ENCODE data around the gene IFT88.

DNA sequence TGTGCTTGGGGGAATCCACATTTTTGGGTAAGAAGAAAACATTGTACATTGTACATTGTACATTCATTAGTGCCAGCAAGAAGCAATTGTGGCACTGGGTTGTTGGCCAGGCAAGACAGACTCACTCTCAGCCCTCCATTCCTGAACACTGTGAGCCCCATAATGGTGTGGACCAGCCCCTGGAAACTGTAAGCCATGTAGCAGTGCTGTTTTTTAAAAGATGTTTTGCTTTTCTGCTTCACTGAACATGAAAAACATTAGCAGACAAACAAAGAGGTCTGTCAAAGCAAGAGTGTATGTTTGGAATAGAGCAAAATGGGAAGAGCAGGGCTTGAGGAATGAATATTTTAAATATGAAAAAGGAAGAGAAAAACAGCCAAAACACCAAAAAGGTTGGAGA is 97.4 kb downstream of the IFT88 start:
- no peak for TF ChIP-seq CTCF (IDR thresholded peaks at IDR 0.05)
- no peak for TF ChIP-seq POLR2A (IDR thresholded peaks at IDR 0.05)

Data from heart left ventricle (tissue), 13 donors.